ENCODE measurements around the gene GSTM3. TPM values are rescaled to one million over a fixed set of nuclear protein-coding genes. Genes with fewer than 3 reads are reported as not detected.
A peak's percentile ranks its signal among the peaks of the same experiment; 100 is the strongest.
"Not testable (repeated sequence)": the region's sequence is repeated elsewhere in the genome, so short reads cannot be mapped to it uniquely, and the experiment has no call there.

The GSTM3 gene
- total RNA-seq, 1 experiment from 2014 or later: 194 TPM

DNA sequence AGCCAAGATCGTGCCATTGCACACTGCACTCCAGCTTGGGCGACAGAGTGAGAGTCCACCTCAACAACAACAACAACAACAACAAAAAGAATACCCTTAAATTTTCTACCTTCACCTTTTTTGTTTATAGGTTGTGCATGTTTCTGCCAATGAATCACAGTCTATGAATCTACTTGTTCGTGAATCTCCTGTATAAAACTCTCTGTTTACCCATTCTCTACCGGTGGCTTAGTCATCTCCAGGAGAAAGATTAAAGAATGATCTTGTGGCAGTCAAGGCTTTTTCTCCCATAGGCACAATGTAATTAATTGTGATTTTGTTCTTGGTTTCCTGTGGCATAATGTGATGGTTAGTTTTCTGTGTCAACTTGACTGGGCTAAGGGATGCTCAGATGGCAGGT is 43.0 kb downstream of the GSTM3 start:
- not testable (repeated sequence) for DNase-seq (ENCODE audit: low read depth)

DNA sequence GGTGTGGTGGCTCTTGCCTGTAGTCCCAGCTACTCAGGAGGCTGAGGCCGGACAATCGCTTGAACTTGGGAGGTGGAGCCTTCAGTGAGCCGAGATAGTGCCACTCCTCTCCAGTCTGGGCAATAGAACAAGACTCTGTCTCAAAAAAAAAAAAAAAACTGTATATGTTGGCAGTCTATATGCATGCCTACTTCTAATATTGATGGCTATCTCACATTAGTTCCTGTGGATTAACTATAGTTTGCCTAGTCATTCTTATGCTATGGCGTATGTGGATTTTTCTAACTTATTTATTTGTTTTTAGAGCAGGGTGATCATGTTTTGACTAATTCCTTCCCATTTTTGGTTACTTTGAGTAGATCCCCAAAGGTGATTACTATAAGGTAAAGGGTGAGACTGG is 43.8 kb downstream of the GSTM3 start:
- DNase-seq (ENCODE audit: low read depth): no peak

DNA sequence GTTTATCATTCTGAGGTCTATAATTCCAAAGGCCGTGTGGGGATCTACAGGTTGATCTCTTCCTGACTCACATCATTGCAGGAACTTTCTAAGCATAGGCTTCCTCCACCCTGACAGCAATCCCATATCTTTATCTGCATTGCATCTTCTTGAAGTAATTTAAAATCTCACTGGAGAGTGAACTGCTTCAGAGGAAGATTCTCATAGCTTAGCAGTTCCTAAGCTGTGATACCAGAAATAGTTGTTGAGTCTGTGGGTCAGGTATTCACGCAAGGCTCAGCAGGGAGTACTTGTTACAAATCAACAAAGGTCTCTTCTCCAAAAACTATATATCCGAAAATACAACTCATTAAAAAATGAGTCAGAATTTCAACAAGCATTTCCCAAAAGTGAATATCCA is 45.7 kb downstream of the GSTM3 start:
- DNase-seq (ENCODE audit: low read depth): not testable (repeated sequence)

DNA sequence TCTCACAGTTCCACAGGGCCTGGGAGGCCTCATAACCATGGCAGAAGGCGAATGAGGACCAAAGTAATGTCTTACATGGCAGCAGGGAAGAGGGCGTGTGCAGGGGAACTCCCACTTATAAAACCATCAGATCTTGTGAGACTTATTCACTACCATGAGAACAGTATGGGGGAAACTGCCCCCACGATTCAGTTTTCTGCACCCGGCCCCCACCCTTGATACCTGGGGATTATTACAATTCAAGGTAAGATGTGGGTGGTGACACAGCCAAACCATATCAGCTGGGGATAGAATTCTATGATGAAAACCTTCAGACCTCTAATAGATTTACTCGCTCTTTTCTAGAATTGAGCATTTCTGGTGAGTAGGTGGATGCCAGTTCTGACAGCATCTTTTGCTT is 46.4 kb downstream of the GSTM3 start:
- not testable (repeated sequence) for DNase-seq (ENCODE audit: low read depth)

DNA sequence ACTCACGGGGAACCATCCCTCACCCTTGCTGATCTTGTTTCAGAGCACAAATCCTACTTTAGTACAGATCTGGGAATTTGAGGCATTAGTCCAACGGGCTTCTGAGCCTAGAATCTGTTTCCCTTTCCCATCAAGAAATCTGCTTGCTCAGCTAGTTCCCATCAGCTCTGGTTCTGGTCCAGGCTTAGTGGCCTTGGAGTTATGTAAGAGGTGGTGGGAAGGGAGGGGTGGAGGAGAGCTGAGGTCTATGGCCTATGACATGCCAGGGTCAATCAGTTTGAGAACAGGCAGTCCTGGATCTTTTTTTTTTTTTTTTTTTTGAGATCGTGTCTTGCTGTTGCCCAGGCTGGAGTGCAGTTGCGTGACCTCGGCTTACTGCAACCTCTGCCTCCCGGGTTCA is 49.1 kb downstream of the GSTM3 start:
- DNase-seq (ENCODE audit: low read depth): no peak

DNA sequence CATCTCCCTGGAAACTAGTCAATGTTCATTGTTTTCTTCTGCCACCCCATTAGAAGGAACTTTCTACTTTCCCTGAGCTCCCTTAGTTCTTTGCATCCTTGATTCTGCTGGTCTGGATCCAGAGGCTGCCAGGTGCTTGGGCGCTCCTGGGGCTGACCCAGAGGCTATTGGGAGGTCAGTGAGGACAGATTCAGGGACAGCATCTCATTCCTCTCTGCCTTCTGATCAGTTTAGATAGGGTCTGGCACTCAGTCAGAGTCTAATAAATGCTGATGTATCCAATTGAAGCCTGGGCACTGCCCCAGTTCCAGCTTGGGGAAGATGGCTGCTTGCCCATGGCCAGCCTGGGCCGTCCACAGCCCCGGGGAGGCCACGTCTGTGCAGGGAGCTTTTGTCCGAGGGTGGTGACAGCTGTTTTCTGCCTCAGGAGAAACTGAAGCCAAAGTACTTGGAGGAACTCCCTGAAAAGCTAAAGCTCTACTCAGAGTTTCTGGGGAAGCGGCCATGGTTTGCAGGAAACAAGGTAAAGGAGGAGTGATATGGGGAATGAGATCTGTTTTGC is 50.9 kb downstream of the GSTM3 start:
- no peak for DNase-seq (ENCODE audit: low read depth)

DNA sequence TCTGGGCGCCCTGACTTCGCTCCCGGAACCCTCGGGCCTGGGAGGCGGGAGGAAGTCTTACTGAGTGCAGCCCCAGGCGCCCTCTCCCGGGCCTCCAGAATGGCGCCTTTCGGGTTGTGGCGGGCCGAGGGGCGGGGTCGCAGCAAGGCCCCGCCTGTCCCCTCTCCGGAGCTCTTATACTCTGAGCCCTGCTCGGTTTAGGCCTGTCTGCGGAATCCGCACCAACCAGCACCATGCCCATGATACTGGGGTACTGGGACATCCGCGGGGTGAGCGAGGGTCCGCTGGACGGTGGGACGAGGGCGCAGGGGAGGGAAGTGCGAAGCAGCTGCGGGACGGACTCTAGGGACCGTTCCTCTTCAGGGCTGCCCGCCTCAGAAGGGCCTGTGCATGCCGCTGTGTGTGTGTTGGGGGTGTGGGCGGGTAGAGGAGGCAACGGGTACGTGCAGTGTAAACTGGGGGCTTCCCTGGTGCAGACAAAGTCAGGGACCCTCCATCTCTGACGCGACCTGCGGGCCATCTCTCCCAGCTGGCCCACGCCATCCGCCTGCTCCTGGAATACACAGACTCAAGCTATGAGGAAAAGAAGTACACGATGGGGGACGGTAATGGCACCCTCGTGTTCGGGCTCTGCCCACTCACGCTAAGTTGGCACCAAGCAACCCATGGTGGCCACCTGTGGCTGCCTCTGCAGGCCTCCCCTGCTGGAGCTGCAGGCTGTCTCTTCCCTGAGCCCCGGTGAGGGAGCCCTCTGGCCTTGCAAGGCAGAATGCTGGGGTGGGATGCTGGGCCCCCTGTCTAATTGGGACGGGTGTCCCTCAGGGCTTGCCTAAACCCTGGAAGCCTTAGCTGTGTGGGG is 53.0 kb downstream of the GSTM3 start, which contains the start of gene GSTM1:
TSS of gene GSTM1 (plus strand) at position 177 of the 859 bp plus-strand sequence. CDS start at position 234, 57 bp downstream.
- peak; percentile 47 for DNase-seq (ENCODE audit: low read depth)

DNA sequence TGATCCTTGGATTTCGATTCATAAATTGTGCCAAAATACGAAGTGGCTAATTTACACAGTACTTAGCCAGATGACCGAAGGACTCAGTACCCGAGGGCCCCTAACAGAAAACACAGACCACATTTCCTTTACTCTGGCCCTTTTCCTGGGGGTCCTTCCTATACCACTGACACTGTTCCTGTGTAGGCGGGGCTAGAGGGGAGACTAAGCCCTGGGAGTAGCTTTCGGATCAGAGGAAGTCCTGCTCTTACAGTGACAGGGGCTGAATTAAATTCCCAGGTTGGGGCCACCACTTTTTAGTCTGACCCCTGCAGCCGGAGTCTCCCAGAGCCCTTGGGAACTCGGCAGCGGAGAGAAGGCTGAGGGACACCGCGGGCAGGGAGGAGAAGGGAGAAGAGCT is 53.7 kb downstream of the GSTM3 start:
- not testable (repeated sequence) for DNase-seq (ENCODE audit: low read depth)

DNA sequence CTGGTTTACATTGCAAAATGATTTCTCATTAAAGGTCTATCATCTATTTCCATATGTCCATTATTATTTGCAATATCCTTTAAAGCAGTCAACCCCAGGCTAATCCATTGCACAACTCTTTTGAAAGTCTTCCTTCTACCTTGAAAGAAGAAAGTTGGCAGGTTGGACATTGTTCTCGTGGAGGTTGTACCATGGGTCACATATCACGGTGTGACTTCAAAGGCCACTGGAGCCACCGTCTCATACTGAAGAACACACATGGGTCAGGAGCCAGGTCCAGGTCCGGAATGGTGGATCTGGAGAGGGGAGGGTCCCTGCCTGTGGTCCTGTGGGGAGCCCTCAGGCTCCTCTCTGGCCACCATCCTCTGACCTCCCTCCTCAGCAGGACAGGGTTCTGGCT is 54.9 kb downstream of the GSTM3 start:
- not testable (repeated sequence) for DNase-seq (ENCODE audit: low read depth)

DNA sequence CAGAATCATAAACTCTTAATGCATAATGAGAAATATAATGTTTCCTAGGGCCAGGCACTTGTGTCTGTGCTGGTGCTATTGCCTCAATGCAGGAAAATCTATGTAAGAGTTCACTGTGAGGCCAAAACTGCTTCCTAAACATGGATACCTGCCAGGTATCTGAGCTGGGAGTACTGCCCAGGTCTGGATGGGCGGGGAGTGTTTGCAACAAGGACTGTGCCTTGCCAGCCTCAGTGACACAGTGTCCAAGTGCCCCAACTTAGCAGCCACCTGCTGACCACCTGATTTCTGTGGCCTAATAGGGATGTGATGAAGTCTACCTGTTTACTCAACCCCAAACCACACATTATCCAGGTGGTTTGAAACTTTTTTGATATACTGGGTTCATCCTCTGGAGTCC is 55.4 kb downstream of the GSTM3 start:
- not testable (repeated sequence) for DNase-seq (ENCODE audit: low read depth)

DNA sequence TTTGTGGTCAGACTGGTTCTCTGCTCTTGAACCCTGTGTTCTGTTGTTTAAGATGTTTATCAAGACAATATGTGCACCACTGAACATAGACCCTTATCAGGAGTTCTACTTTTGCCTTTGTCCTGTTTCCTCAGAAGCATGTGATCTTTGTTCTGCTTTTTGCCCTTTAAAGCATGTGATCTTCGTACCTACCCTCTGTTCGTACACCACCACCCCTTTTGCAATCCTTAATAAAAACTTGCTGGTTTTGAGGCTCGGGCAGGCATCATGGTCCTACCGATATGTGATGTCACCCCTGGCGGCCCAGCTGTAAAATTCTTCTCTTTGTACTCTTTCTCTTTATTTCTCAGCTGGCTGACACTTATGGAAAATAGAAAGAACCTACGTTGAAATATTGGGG is 56.1 kb downstream of the GSTM3 start:
- not testable (repeated sequence) for DNase-seq (ENCODE audit: low read depth)

Other genes starting within 250 kb of the GSTM3 start
- gene CYB561D1, start 246.9 kb downstream of the GSTM3 start, total RNA-seq (2014; rRNA removed; shearing (Covaris generic)): 5.8 and 9.2 TPM in 2 replicates
- 3.2 and 3.7 TPM in 2 replicates for gene AMIGO1, start 231.3 kb downstream of the GSTM3 start, total RNA-seq (2014; rRNA removed; shearing (Covaris generic))
- not detected in 2 replicates for gene GPR61, start 201.2 kb downstream of the GSTM3 start, total RNA-seq (2014; rRNA removed; shearing (Covaris generic))
- 24.1 and 24.6 TPM in 2 replicates for gene GNAI3, start 192.4 kb downstream of the GSTM3 start, total RNA-seq (2014; rRNA removed; shearing (Covaris generic))
- 0.11 and 4.8 TPM in 2 replicates for gene GNAT2, start 121.4 kb downstream of the GSTM3 start, total RNA-seq (2014; rRNA removed; shearing (Covaris generic))
- gene AMPD2, start 121.2 kb downstream of the GSTM3 start, total RNA-seq (2014; rRNA removed; shearing (Covaris generic)): 121 and 135 TPM in 2 replicates
- gene GSTM4, start 84.9 kb downstream of the GSTM3 start, total RNA-seq (2014; rRNA removed; shearing (Covaris generic)): 34.9 and 42.0 TPM in 2 replicates
- 0.42 and 1.0 TPM in 2 replicates for gene GSTM2, start 73.0 kb downstream of the GSTM3 start, total RNA-seq (2014; rRNA removed; shearing (Covaris generic))
- 3.2 and 5.4 TPM in 2 replicates for gene GSTM1, start 53.2 kb downstream of the GSTM3 start, total RNA-seq (2014; rRNA removed; shearing (Covaris generic))
- gene GSTM5, start 28.8 kb downstream of the GSTM3 start, total RNA-seq (2014; rRNA removed; shearing (Covaris generic)): not detected in 2 replicates
- gene EPS8L3, start 22.9 kb upstream of the GSTM3 start, total RNA-seq (2014; rRNA removed; shearing (Covaris generic)): not detected in 2 replicates
- 12.9 and 23.2 TPM in 2 replicates for gene CSF1, start 169.8 kb upstream of the GSTM3 start, total RNA-seq (2014; rRNA removed; shearing (Covaris generic))
- 43.7 and 44.9 TPM in 2 replicates for gene AHCYL1, start 243.7 kb upstream of the GSTM3 start, total RNA-seq (2014; rRNA removed; shearing (Covaris generic))